Smooth muscle cell (in vitro differentiated cells): ENCODE measurements around the gene TBX1. TPM values are rescaled to one million over a fixed set of nuclear protein-coding genes. Genes with fewer than 3 reads are reported as not detected.

Experiments used
- DNase-seq: peaks from one replicate; lab custom pipeline; 2025; ENCODE audit not compliant: unreplicated experiment; lab: John Stamatoyannopoulos, UW
- H2AFZ ChIP-seq: fragments of 200-600 bp; sonication (generic); 2 replicates; pipeline ENCODE4 v1.6.0; 2016; ENCODE audit warnings: antibody characterized with exemption, low read depth, mild to moderate bottlenecking
- H3F3A ChIP-seq: fragments of 200-600 bp; sonication (generic); 2 replicates; pipeline ENCODE4 v1.6.0; 2017; ENCODE audit warnings: antibody characterized with exemption, low read depth
- H3K27ac ChIP-seq: fragments of 200-600 bp; sonication (generic); 2 replicates; pipeline ENCODE4 v1.5.1; 2016; ENCODE audit warnings: low read depth, mild to moderate bottlenecking
- H3K27me3 ChIP-seq: fragments of 200-600 bp; sonication (generic); 2 replicates; pipeline ENCODE4 v1.6.1; 2016; ENCODE audit warnings: low read depth, mild to moderate bottlenecking
- H3K36me3 ChIP-seq: fragments of 200-600 bp; sonication (generic); 2 replicates; pipeline ENCODE4 v1.5.1; 2016; ENCODE audit warnings: low read depth
- H3K4me1 ChIP-seq: fragments of 200-600 bp; sonication (generic); 2 replicates; pipeline ENCODE4 v1.5.1; 2016; ENCODE audit warnings: low read depth
- H3K4me2 ChIP-seq: fragments of 200-600 bp; sonication (generic); 2 replicates; pipeline ENCODE4 v1.6.0; 2016; ENCODE audit warnings: mild to moderate bottlenecking
- H3K4me3 ChIP-seq: fragments of 200-600 bp; sonication (generic); 2 replicates; pipeline ENCODE4 v1.5.1; 2016; ENCODE audit warnings: mild to moderate bottlenecking
- H3K79me2 ChIP-seq: fragments of 200-600 bp; sonication (generic); 2 replicates; pipeline ENCODE4 v1.6.0; 2016; ENCODE audit warnings: low read depth, mild to moderate bottlenecking
- H3K9ac ChIP-seq: fragments of 200-600 bp; sonication (generic); 2 replicates; pipeline ENCODE4 v1.6.0; 2016; ENCODE audit warnings: low read depth
- H3K9me3 ChIP-seq: fragments of 200-600 bp; sonication (generic); replicated peaks from 2 replicates; pipeline ENCODE4 v1.5.1; 2016; ENCODE audit warnings: low read depth
- H4K20me1 ChIP-seq: fragments of 200-600 bp; sonication (generic); 2 replicates; pipeline ENCODE4 v1.6.0; 2016; ENCODE audit warnings: low read depth
- WGBS: methylation state at CpG from one replicate; pipeline ENCODE4 v1.1.7; 2016; ENCODE audit warnings: low lambda C conversion rate; 5-methylcytosine and 5-hydroxymethylcytosine counted together
- polyA plus RNA-seq: library from polyadenylated mRNA; unstranded; fragments of >200 nt; fragmentation: Nextera tagmentation; extraction: Ambion mirVana; gene quantifications from 2 replicates; pipeline ENCODE4 v1.2.1, GENCODE V29; 2016
- total RNA-seq: library from RNA; depleted of rRNA; stranded (reverse); fragments of >200 nt; gene quantifications from 2 replicates; pipeline ENCODE4 v1.2.3, GENCODE V29; 2014
- TF ChIP-seq, protein P1 (sequence below): fragments of 200-600 bp; sonication (generic); IDR thresholded peaks from 2 replicates; pipeline ENCODE4 v1.5.1; 2017; ENCODE audit warnings: borderline replicate concordance, mild to moderate bottlenecking, antibody characterized with exemption; ENCODE audit not compliant: insufficient read depth, poor library complexity, severe bottlenecking

The TBX1 gene
- total and polyA plus RNA-seq, 2 experiments from 2014 or later = not detected

DNA sequence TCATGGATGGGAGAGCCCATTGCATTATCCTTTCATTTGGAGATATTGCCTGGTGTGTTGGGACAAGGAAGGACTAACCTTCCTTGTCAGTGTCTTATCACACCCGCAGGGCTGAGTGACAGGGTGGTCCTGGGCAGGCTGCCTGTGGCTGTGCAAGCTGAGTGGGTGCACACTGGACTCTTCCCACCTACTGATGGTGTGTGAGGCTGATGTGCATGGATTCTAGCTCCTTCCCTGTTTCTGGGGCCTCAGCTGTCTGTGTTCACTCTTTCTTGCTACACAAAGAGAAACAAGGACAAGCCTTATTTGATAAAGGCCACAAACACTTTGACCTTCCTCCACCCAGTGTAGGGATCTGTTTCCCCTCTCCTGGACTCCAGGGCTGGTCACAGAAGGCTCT, 22.0 kb downstream of the TBX1 start:
- H3F3A ChIP-seq = no peaks in the 10 kb centered on the region
- H3K36me3 ChIP-seq = no peaks in the 10 kb centered on the region
- H3K4me2 ChIP-seq = no peak overlapping the region
- no peaks in the 10 kb centered on the region for H4K20me1 ChIP-seq
- no peaks in the 10 kb centered on the region for H3K79me2 ChIP-seq
- DNase-seq = no peak
- 87% methylated on average over 1 of the region's 1 CpG for WGBS
- no peaks in the 10 kb centered on the region for H3K4me1 ChIP-seq
- H2AFZ ChIP-seq = no peak overlapping the region
- H3K9ac ChIP-seq = no peak overlapping the region
- TF ChIP-seq, protein P1, sequence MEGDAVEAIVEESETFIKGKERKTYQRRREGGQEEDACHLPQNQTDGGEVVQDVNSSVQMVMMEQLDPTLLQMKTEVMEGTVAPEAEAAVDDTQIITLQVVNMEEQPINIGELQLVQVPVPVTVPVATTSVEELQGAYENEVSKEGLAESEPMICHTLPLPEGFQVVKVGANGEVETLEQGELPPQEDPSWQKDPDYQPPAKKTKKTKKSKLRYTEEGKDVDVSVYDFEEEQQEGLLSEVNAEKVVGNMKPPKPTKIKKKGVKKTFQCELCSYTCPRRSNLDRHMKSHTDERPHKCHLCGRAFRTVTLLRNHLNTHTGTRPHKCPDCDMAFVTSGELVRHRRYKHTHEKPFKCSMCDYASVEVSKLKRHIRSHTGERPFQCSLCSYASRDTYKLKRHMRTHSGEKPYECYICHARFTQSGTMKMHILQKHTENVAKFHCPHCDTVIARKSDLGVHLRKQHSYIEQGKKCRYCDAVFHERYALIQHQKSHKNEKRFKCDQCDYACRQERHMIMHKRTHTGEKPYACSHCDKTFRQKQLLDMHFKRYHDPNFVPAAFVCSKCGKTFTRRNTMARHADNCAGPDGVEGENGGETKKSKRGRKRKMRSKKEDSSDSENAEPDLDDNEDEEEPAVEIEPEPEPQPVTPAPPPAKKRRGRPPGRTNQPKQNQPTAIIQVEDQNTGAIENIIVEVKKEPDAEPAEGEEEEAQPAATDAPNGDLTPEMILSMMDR = no peak
- H3K27me3 ChIP-seq = no peaks in the 10 kb centered on the region
- no peaks in the 10 kb centered on the region for H3K9me3 ChIP-seq
- H3K4me3 ChIP-seq = no peak overlapping the region
- H3K27ac ChIP-seq = no peak overlapping the region

DNA sequence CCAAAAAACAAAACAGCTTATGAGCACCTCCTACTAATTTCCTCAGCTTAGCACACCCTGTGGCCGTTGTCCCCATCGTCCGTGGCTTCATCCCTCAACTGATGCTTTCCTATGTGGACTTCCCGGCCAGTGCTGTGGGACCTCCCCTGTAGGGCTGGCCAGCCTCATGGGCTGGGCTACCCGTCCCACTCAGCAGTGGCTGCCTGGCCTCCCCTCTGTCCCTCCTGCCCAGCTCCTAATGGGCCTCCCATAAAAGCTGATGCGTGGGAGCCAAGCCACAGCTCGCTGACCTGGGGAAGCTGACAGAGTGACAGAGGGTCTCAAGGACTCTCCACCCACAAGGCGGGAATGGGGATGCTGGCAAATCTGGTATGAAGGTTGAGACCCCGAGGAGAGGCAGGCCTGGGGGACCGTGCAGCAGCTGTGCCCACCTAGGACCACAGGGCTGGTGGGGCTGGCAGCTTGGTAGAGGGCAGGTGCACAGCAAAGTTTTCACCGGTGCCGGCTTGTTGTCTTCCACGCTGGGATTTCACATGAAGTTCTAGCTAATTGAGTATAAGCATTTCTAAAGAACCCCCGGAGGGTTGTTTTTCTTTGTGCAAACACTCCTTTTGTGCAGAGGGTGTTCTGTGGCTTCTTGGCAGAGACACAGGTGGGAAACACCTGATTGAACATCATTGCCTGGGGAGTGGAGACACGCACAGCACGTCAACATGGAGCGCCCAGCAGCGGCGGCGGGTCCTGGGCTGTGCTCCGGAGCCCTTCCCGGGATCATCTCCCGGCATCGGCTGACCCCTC, 23.2 kb downstream of the TBX1 start:
- TF ChIP-seq, protein P1 = no peak
- no peak overlapping the region for H3K27ac ChIP-seq

DNA sequence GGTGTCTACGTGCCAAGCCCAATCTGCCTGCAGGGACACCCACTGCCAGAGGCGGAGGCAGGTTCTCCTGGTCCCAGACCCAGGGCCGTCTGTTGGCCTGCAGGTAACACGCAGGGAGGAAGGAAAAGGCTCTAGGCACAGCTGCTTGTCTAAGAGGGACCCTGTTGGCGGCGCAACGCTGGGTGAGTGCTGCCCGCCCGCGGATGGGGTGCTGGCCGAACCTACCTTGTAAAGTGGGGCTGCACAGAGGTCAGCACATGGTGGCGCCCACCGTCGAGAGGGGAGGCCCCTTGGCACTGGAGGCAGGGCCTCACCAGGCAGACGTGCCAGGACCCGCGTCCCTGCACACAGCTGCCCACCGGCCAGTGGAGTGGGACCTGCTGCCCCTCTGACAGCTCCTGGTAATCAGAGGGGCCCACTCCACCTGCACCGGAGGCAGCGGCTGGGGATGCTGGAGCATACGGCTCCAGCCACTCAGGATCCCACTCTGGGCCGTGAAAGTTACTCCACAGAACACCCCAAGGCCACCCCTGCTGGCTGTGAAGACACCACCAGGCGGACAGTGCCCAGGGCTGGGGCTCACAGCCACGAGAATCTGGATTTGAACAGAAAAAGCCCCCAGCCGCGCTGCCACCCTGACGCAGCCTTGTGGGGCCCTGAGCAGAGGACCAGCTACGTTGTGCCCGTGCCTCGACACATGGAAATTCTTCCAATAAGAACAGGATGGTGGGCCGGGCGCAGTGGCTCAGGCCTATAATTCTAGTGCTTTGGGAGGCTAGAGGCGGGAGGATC, 24.0 kb downstream of the TBX1 start:
- Histone ChIP-seq H3F3A (no peaks in the 10 kb centered on the region), H3K9ac (no peak overlapping the region), H4K20me1 (no peaks in the 10 kb centered on the region), H3K4me2 (no peak overlapping the region), H3K79me2 (no peaks in the 10 kb centered on the region), H3K9me3 (no peaks in the 10 kb centered on the region), H3K4me3 (no peak overlapping the region), H3K27ac (no peak overlapping the region), H3K36me3 (no peaks in the 10 kb centered on the region), H3K27me3 (no peaks in the 10 kb centered on the region), H2AFZ (no peak overlapping the region), H3K4me1 (no peaks in the 10 kb centered on the region)
- TF ChIP-seq, protein P1 = no peak
- WGBS = 93% methylated on average over 33 of the region's 33 CpGs
- no peak for DNase-seq

More for the DNA sequence above, 23.2 kb downstream of the TBX1 start:
- no peak overlapping the region for H3K4me3 ChIP-seq
- no peaks in the 10 kb centered on the region for H3K9me3 ChIP-seq
- no peaks in the 10 kb centered on the region for H3K27me3 ChIP-seq
- H3K4me1 ChIP-seq = no peaks in the 10 kb centered on the region
- H3K9ac ChIP-seq = no peak overlapping the region
- H3F3A ChIP-seq = no peaks in the 10 kb centered on the region
- H3K79me2 ChIP-seq = no peaks in the 10 kb centered on the region
- no peaks in the 10 kb centered on the region for H4K20me1 ChIP-seq
- no peak overlapping the region for H2AFZ ChIP-seq
- H3K4me2 ChIP-seq = no peak overlapping the region
- no peaks in the 10 kb centered on the region for H3K36me3 ChIP-seq
- 92% methylated on average over 24 of the region's 24 CpGs for WGBS
- no peak for DNase-seq
